NB4 (cell line): ENCODE measurements around the gene UGGT2.
"Not testable (repeated sequence)": the region's sequence is repeated elsewhere in the genome, so short reads cannot be mapped to it uniquely, and the experiment has no call there.

ENCODE experiments used
- DNase-seq: peaks from one replicate; pipeline ENCODE4 v3.0.0; 2010; ENCODE audit warnings: low read depth
- H3K4me3 ChIP-seq: one replicate; pipeline ENCODE4 v1.5.1; 2011; ENCODE audit warnings: mild to moderate bottlenecking, low read depth, low read length, moderate library complexity
- CTCF ChIP-seq: IDR thresholded peaks from one replicate; pipeline ENCODE4 v1.5.1; 2012; ENCODE audit warnings: low read depth, low read length
- MAX ChIP-seq: IDR thresholded peaks from 2 replicates; pipeline ENCODE4 v1.6.1; 2011; ENCODE audit warnings: low read depth, low read length
- MYC ChIP-seq: IDR thresholded peaks from 2 replicates; pipeline ENCODE4 v1.6.1; 2011; ENCODE audit warnings: low read depth, low read length
- POLR2A ChIP-seq: IDR thresholded peaks from 2 replicates; pipeline ENCODE4 v1.6.1; 2011; ENCODE audit warnings: mild to moderate bottlenecking; ENCODE audit not compliant: insufficient read length; ENCODE audit errors: extremely low read depth

Gene UGGT2

GRCh38 chr13:96000069-96000468 is 53.1 kb downstream of the UGGT2 start:
- TF ChIP-seq MYC (no peak), CTCF (no peak)
- DNase-seq: no peak
- H3K4me3 ChIP-seq: no peak overlapping the region

- DNase-seq: no peak
- no peak for TF ChIP-seq MYC
- no peak for TF ChIP-seq POLR2A
- no peak for TF ChIP-seq CTCF
- TF ChIP-seq MAX: no peak
- no peak overlapping the region for H3K4me3 ChIP-seq
Observed at GRCh38 chr13:95987841-95988240, 65.4 kb downstream of the UGGT2 start.

GRCh38 chr13:95982144-95982543 is 71.1 kb downstream of the UGGT2 start:
- DNase-seq: no peak
- no peak overlapping the region for H3K4me3 ChIP-seq
- TF ChIP-seq CTCF: no peak
- TF ChIP-seq MAX: no peak
- TF ChIP-seq MYC: no peak
- no peak for TF ChIP-seq POLR2A

- not testable (repeated sequence) for DNase-seq
Observed at GRCh38 chr13:95972651-95973050, 80.5 kb downstream of the UGGT2 start.

GRCh38 chr13:95970878-95971277 is 82.3 kb downstream of the UGGT2 start:
- no peak for TF ChIP-seq CTCF
- TF ChIP-seq MYC: no peak
- TF ChIP-seq MAX: no peak
- TF ChIP-seq POLR2A: no peak
- H3K4me3 ChIP-seq: no peak overlapping the region
- no peak for DNase-seq

More at GRCh38 chr13:95972651-95973050, 80.5 kb downstream of the UGGT2 start:
- H3K4me3 ChIP-seq: not testable (repeated sequence)

- H3K4me3 ChIP-seq: no peak overlapping the region
- TF ChIP-seq POLR2A: no peak
- no peak for DNase-seq
Observed at GRCh38 chr13:95968906-95969305, 84.3 kb downstream of the UGGT2 start.

GRCh38 chr13:95957331-95957730 is 95.9 kb downstream of the UGGT2 start:
- no peak overlapping the region for H3K4me3 ChIP-seq
- no peak for DNase-seq
- no peak for TF ChIP-seq MAX
- no peak for TF ChIP-seq MYC
- no peak for TF ChIP-seq POLR2A
- TF ChIP-seq CTCF: no peak
